GM06990 (cell line): ENCODE data around the gene SMIM27.

Experiments used
- DNase-seq: peaks from one replicate; pipeline ENCODE4 v3.0.0-alpha.2; 2011; ENCODE audit not compliant: insufficient read length; ENCODE audit errors: extremely low read depth
- H3K27me3 ChIP-seq: replicated peaks from 2 replicates; pipeline ENCODE4 v1.6.0; 2011; ENCODE audit warnings: low read length; ENCODE audit not compliant: control insufficient read depth, insufficient read depth
- H3K36me3 ChIP-seq: 2 replicates; pipeline ENCODE4 v1.5.1; 2011; ENCODE audit warnings: low read length; ENCODE audit not compliant: control insufficient read depth, insufficient read depth
- H3K4me3 ChIP-seq: replicated peaks from 2 replicates; pipeline ENCODE4 v1.5.1; 2011; ENCODE audit warnings: low read depth, mild to moderate bottlenecking, control low read depth, low read length
- CTCF ChIP-seq: IDR thresholded peaks from 2 replicates; pipeline ENCODE4 v1.5.1; 2011; ENCODE audit warnings: low read length, control low read depth, mild to moderate bottlenecking, inconsistent platforms; ENCODE audit not compliant: insufficient read depth, poor library complexity, severe bottlenecking

The SMIM27 gene

GRCh38 chr9:32565967-32566366 is 13.8 kb downstream of the SMIM27 start:
- Histone ChIP-seq H3K4me3 (no peak overlapping the region), H3K36me3 (peaks cover 21% of the 10 kb centered on the region), H3K27me3 (no peaks in the 10 kb centered on the region)
- no peak for DNase-seq
- TF ChIP-seq CTCF = no peak

- peaks cover 21% of the 10 kb centered on the region for H3K36me3 ChIP-seq
- DNase-seq = no peak
- no peaks in the 10 kb centered on the region for H3K27me3 ChIP-seq
- H3K4me3 ChIP-seq = no peak overlapping the region
- no peak for TF ChIP-seq CTCF
Measured at GRCh38 chr9:32566770-32567169, 14.6 kb downstream of the SMIM27 start.

GRCh38 chr9:32570262-32570661 is 18.1 kb downstream of the SMIM27 start:
- Histone ChIP-seq H3K27me3 (no peaks in the 10 kb centered on the region), H3K4me3 (no peak overlapping the region), H3K36me3 (peaks cover 18% of the 10 kb centered on the region)
- no peak for TF ChIP-seq CTCF
- no peak for DNase-seq

GRCh38 chr9:32571969-32572899 is 20.1 kb downstream of the SMIM27 start:
- Histone ChIP-seq H3K27me3 (no peaks in the 10 kb centered on the region), H3K4me3 (peak overlapping the region; percentile 100), H3K36me3 (peaks cover 4% of the 10 kb centered on the region)
- peak; percentile 71 for TF ChIP-seq CTCF
- peak; percentile 37 for DNase-seq

- peak; percentile 95 for DNase-seq
- Histone ChIP-seq H3K36me3 (peaks cover 4% of the 10 kb centered on the region), H3K4me3 (peak within 1 kb of the TSS; percentile 100), H3K27me3 (no peaks in the 10 kb centered on the region)
- no peak for TF ChIP-seq CTCF
Measured at GRCh38 chr9:32572900-32573523, 20.9 kb downstream of the SMIM27 start, which contains the start of gene NDUFB6. Gene NDUFB6, minus strand, starts transcription at chr9:32573159. Its CDS starts 99 bp downstream, at chr9:32573060.
